Nephron progenitor cell (in vitro differentiated cells): Measurements from ENCODE around the gene TRAF1.

ENCODE experiments used
- DNase-seq: peaks from one replicate; pipeline ENCODE4 v3.0.0; 2021
- H3K27ac Mint-ChIP-seq: 2 replicates; pipeline ENCODE4 v1.8.0; 2021; ENCODE audit warnings: mild to moderate bottlenecking, moderate library complexity, mixed read lengths
- H3K27me3 Mint-ChIP-seq: 2 replicates; pipeline ENCODE4 v1.8.0; 2021; ENCODE audit warnings: mild to moderate bottlenecking, low read depth, mixed read lengths; ENCODE audit not compliant: poor library complexity
- H3K36me3 Mint-ChIP-seq: 2 replicates; pipeline ENCODE4 v1.8.0; 2021; ENCODE audit warnings: low read depth, mixed read lengths
- H3K4me1 Mint-ChIP-seq: 2 replicates; pipeline ENCODE4 v1.8.0; 2021; ENCODE audit warnings: mixed read lengths
- H3K4me3 Mint-ChIP-seq: 2 replicates; pipeline ENCODE4 v1.8.0; 2021; ENCODE audit warnings: mild to moderate bottlenecking, moderate library complexity, mixed read lengths
- H3K9me3 Mint-ChIP-seq: 2 replicates; pipeline ENCODE4 v1.8.0; 2021; ENCODE audit warnings: mild to moderate bottlenecking, moderate library complexity, mixed read lengths
- CTCF ChIP-seq: fragments of 200-600 bp; sonication (generic); IDR thresholded peaks from 2 replicates; pipeline ENCODE4 v1.5.0; 2021; ENCODE audit warnings: antibody characterized with exemption

The TRAF1 gene

GRCh38 chr9:120950421-120951388, 24.1 kb upstream of the TRAF1 start:
- TF ChIP-seq CTCF: no peak
- peaks cover 6% of the 10 kb centered on the region for H3K27me3 Mint-ChIP-seq
- H3K4me3 Mint-ChIP-seq: no peak overlapping the region
- DNase-seq: no peak
- peak overlapping the region; percentile 58 for H3K27ac Mint-ChIP-seq
- H3K9me3 Mint-ChIP-seq: no peaks in the 10 kb centered on the region
- H3K4me1 Mint-ChIP-seq: peaks cover 44% of the 10 kb centered on the region
- H3K36me3 Mint-ChIP-seq: no peaks in the 10 kb centered on the region

DNA sequence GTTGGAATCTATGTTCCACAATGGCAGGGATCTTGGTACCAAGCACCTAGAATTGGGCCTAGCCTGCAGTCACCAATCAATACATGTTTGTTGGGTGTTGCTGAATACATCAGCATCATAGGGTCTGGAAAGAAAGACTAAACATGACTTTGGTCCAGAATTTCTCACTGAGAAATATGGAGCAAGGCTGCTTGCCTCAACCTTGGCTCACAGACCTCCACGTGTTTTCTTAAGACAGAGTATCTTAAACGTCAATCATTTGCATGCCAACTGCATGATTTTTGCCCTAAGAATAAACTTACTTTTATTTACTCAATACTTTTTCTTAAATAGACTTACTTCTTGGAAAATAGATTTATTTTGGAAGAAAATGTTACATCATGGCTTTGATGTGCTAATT, 22.7 kb upstream of the TRAF1 start:
- no peaks in the 10 kb centered on the region for H3K9me3 Mint-ChIP-seq
- no peaks in the 10 kb centered on the region for H3K36me3 Mint-ChIP-seq
- no peak overlapping the region for H3K27ac Mint-ChIP-seq
- no peak for TF ChIP-seq CTCF
- H3K4me1 Mint-ChIP-seq: peaks cover 50% of the 10 kb centered on the region
- DNase-seq: no peak
- H3K4me3 Mint-ChIP-seq: no peak overlapping the region
- H3K27me3 Mint-ChIP-seq: peaks cover 8% of the 10 kb centered on the region

- H3K4me1 Mint-ChIP-seq: peaks cover 51% of the 10 kb centered on the region
- no peak for TF ChIP-seq CTCF
- DNase-seq: no peak
- H3K9me3 Mint-ChIP-seq: no peaks in the 10 kb centered on the region
- H3K4me3 Mint-ChIP-seq: no peak overlapping the region
- H3K36me3 Mint-ChIP-seq: no peaks in the 10 kb centered on the region
- H3K27ac Mint-ChIP-seq: no peak overlapping the region
- H3K27me3 Mint-ChIP-seq: peaks cover 7% of the 10 kb centered on the region
Observed at GRCh38 chr9:120948824-120949223, 22.2 kb upstream of the TRAF1 start.

- Mint-ChIP-seq H3K4me1 (peaks cover 44% of the 10 kb centered on the region), H3K9me3 (no peaks in the 10 kb centered on the region), H3K36me3 (no peaks in the 10 kb centered on the region), H3K27me3 (peaks cover 7% of the 10 kb centered on the region), H3K4me3 (no peak overlapping the region), H3K27ac (no peak overlapping the region)
- TF ChIP-seq CTCF: no peak
- no peak for DNase-seq
Observed at GRCh38 chr9:120947222-120947621, 20.6 kb upstream of the TRAF1 start.

GRCh38 chr9:120946259-120946658, 19.7 kb upstream of the TRAF1 start:
- Mint-ChIP-seq H3K9me3 (no peaks in the 10 kb centered on the region), H3K4me1 (peaks cover 43% of the 10 kb centered on the region), H3K4me3 (no peak overlapping the region), H3K27ac (no peak overlapping the region), H3K36me3 (no peaks in the 10 kb centered on the region), H3K27me3 (peaks cover 7% of the 10 kb centered on the region)
- TF ChIP-seq CTCF: no peak
- DNase-seq: no peak

- H3K4me1 Mint-ChIP-seq: peaks cover 45% of the 10 kb centered on the region
- H3K27ac Mint-ChIP-seq: peak overlapping the region; percentile 91
- no peaks in the 10 kb centered on the region for H3K36me3 Mint-ChIP-seq
Observed at GRCh38 chr9:120944948-120945347, 18.4 kb upstream of the TRAF1 start.

More at GRCh38 chr9:120944948-120945347, 18.4 kb upstream of the TRAF1 start:
- H3K27me3 Mint-ChIP-seq: peaks cover 13% of the 10 kb centered on the region
- no peak for DNase-seq
- H3K9me3 Mint-ChIP-seq: no peaks in the 10 kb centered on the region
- H3K4me3 Mint-ChIP-seq: no peak overlapping the region
- no peak for TF ChIP-seq CTCF
